Fibroblast of skin of right quadriceps (primary cell): ENCODE measurements around the gene HLA-DPB1.
A peak's percentile ranks its signal among the peaks of the same experiment; 100 is the strongest.
"Not testable (repeated sequence)": the region's sequence is repeated elsewhere in the genome, so short reads cannot be mapped to it uniquely, and the experiment has no call there.

ENCODE experiments used
- DNase-seq: peaks from one replicate; pipeline ENCODE4 v3.0.0-alpha.2; 2013

HLA-DPB1 gene

DNA sequence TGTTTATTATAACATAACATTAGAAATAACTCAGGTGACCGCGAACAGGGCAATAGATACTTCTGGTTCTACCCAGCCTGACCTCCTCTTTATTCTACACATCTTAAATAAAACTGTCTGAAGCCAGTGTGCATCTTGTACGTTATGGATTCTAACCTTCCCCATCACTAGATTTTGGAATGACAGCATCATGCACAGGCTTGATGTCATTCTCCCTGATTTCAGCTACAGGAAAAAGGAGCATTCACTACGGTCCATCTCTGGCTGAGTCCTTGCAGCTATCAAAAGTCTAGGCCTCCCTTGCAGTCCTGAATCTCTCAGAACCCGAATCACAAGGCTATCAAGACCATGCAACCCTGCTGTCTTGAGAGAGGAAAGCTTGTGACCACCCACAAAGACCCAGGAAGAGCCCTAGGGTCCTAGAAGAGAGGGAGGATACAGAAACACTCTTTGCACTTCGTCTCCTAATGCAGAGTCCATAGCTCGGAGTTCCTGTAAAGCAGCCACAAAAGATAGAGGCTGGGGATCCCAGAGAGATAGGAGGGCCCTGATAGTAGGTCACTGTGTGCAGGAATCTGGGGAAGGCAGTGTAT, 3.2 kb upstream of the HLA-DPB1 start:
- DNase-seq: no peak

DNA sequence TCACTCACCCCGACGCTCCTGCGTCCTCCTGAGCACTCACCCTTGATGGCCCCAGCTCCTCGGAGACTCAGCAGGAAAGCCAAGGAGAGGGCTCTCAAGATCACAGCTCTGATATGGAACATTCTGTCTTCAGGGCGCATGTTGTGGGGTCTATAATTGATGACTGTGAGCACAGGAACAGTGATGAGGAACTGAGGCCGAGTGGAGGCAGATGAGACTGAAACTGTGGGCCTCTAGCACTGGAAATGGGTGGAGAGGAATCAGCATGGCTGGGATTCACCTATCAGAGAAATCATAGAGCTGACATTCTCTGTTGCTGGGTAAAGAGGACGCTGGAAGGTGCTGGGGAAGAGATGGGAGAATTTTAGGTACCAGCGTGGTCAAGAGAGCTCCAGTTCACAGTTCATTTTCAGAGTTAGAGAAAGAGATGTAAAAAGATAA, 2.3 kb upstream of the HLA-DPB1 start, which contains the start of gene HLA-DPA1:
Gene HLA-DPA1, minus strand, starts transcription at position 219 of the 441 bp plus-strand sequence.
- no peak for DNase-seq

DNA sequence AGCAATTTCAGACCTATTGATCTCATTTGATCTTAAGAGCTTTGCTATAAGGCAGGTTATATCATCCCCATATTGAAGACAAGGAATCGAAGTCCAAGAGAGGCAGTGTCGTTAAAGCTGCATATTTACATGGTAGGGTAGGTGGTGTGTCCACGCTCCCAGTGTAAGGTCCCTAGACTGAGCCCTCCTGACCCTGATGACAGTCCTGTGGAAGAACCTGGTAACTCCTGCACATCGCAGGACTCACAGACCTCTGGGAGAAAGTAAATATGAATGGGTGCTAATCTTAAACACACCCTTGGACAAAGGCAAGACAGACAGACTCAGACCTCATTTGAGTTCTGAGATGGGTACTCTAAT, 602 bp upstream of the HLA-DPB1 start:
- DNase-seq: no peak

DNA sequence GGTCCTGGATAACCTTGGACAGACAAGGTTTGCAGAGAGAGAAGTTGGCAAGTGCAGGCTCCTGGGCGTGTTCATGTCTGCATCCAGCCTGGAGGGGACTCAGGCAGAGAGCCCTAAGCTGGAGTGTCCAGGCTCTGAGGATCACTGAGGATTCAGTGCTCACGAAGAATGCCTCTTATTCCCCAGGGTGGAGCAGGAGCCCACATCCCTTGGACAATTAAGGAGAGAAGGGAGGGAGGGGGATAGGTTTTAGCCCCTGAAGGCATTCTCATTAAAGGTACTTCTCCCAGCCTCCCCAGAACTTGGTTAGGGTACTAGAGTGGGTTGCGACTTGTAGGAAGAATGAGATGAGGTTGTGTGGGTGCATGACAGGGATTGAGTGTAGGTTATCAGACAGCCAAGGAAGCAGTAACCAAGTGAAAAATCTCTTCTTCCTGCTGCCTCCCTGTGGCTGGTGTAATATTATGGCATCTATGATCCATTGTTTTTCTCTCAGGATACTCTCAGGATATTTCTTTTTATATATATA, 680 bp downstream of the HLA-DPB1 start:
- DNase-seq: no peak

DNA sequence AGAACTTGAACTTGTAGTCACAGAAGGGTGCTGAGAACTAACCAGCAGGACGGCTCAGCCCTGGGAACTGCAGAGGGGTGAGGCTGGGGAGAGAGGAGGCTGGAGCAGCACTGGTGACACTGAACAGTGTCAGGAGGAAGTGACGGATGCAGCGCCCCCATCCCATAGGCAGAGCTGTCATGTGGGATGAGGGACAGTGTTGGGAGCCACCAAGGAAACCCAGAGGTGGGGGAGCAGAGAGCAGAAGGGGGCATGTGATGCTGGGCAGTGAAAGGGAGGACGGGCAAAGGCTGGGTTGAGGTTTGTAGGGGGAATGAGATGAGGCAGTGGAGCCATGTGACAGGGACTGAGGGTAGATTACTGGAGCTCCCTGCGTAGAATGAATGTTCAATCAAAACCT, 2.1 kb downstream of the HLA-DPB1 start:
- DNase-seq: no peak

DNA sequence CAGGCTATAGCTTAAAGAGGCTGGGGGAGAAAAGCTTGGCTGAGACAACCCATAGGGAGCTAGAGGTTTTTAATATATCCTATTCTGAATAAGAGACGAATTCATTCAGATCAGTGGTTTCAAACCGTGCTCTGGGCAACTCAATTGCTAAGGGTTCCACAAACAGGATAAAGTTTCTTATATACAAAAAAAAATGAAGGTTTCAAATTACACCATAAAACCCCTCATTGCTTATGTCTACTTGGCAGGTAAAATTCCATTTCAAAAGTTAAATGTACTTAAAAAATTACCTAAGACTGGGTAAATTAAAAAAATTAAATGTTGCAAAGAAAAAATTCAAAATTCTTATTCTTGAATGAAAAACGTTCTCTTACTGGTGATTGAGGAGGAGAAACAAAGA, 2.7 kb downstream of the HLA-DPB1 start:
- DNase-seq: no peak

DNA sequence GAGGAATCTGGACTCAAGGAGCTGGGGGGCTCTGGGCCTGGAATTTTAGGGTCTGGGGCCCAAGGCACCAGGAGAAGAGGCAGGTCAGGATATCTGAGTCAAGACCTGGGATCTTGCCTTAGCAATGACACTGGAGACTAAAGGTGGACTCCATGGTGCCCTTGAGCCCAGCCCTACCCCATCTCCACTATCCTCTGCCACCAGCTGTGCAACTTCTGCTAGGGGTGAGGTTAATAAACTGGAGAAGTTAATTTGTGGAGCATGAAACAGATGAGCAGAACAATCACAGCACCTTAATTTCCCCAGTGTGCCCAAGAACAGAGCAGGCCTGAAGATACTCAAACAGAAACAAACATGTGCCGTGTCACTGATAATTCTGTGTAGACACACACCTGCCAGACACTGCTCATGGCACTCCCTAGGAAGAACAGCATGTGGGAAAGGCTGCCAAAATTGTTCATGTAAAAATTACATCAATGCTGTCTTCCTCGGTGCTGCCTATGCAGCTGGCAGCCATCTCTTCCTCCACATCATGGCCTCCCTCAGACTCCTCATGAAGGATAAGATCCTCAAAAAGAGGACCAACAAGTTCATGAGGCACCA, 3.2 kb downstream of the HLA-DPB1 start:
- DNase-seq: no peak

DNA sequence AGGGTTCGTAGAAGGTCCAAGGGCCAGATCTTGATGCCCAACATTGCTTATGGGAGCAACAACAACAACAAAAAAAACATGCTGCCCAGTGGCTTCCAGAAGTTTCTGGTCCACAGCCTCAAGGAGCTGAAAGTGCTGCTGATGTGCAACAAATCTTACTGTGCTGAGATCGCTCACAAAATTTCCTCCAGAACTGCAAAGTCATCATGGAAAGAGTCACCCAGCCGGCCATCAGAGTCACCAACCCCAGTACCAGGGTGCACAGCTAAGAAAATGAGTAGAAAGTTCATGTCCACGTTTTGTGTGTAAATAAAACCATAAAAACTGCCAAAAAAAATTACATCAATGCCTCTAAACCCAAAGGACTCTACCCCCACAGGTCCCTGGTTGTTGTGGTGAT, 3.8 kb downstream of the HLA-DPB1 start:
- DNase-seq: no peak

DNA sequence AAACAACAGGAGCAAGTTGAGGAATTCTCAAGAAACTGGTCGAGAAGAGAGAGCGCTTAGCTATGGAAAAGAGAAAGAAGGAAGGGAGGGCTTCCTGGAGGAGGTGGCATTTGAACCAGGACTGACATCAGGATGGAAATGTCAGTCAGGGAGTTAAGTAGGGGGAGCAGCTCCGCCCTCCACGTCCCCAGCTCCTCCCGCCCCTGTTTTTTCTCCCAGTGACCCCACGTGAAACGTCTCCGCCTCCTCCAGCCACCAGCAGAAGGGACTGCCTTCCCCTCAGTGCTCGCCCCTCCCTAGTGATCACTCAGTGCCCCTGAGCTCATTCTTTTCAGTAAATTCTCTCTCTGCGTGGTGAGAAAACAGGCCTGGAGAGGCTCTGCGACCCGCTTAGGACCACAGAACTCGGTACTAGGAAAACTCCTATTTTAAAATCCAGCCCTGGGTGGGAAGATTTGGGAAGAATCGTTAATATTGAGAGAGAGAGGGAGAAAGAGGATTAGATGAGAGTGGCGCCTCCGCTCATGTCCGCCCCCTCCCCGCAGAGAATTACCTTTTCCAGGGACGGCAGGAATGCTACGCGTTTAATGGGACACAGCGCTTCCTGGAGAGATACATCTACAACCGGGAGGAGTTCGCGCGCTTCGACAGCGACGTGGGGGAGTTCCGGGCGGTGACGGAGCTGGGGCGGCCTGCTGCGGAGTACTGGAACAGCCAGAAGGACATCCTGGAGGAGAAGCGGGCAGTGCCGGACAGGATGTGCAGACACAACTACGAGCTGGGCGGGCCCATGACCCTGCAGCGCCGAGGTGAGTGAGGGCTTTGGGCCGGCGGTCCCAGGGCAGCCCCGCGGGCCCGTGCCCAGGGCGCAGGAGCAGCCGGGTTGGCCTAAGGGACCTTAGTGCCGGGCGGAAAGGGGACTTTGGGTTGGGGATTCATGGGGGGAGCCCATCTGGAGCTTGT, 4.6 kb downstream of the HLA-DPB1 start:
- DNase-seq: peak; percentile 59

DNA sequence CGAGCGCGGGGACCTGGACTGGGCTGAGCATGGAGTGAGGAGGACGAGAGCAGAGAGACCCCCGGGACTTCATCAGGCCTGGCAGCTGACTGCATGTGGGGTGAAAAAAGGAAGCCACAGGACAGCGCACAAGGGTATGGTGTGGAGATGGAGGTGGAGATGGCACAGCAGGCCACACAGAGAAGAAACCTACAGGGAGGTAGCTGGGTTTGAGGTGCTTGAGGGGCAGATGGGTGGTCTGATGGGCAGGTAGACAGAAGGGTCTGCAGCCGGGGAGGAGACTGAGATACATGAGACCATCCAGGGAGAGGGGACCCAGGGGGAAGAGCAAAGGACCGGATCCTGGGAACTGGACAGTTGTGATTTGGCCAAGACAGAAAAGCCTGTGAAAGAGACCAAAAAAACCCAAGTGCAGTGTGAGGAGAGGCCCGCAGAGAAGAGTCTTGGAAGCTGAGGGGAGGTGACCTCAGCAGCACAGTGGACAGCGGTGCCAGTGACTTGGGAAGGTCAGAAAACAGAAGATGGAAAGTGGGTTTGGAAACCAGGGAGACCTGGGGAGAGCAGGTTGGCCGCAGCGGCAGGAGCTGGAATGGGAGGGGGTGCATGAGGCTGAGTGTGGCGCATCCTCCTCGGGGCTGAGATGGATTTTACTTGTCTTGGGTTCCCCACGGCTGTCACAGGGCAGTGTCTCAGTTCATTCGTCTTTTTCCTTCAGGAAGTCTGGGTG, 5.5 kb downstream of the HLA-DPB1 start:
- no peak for DNase-seq

DNA sequence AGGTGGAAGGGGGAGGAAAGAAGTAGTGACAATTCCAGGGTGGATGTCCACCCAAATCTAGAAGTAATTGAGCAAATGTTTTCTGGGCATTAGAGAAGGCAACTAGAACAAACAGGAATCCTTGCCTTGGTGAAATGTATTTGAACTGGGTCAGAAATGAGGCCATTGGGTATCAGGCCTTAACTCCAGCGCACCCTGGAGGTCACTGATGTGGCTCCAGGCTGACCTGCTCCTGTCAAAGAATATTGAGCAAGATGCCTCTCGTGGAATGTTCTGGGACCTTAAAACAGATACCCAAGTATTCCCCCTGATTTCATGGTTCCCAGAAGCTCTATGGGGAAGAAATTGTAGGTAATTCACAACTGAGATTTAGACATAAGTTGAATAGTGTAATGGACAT, 6.9 kb downstream of the HLA-DPB1 start:
- DNase-seq: peak; percentile 28

DNA sequence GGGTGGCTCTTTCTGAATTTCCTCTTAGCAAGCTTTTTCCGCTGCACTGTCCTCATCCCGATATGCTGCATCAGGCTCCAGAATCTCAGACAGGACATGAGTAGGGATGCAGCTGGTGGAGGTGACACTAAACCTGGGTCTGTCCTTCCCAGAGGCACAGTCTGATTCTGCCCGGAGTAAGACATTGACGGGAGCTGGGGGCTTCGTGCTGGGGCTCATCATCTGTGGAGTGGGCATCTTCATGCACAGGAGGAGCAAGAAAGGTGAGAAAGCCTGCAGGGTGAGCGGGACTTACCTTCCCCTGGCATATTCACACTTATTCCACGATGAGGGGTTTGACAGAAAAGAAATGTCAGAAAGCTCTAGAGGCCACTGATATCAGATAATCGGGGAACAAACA, 9.8 kb downstream of the HLA-DPB1 start:
- DNase-seq: no peak

DNA sequence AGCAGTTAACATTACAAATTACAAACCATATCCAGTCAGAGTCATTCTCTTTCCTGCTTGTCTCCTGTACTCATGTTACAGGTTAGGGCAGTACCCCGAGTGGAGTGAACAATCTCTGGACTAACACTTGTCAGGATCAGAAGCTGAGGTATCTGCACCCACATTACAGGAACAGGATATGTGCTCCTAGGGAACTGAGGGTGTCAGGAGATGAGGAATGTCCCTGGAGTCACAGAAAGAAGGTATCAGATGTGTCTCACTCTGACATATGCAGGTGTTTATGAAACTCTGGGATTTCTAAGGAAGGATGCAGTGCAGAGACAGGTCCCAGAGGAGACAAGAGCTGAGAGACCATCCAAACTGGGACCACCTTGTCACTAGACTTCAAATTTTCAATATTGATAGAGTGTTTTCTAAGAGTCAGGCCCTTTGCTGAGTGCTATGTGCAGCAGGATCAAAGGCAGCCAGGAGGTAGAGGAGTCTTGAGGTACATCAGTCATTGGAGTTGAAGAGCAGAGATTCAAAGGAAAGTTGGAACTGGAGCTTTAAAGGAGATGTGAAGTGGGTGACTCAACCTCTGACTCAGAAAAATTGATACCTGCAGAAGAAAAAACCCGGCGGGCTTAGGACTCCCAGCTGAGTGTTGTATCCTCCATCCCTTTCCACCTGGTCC, 12.6 kb downstream of the HLA-DPB1 start:
- no peak for DNase-seq

DNA sequence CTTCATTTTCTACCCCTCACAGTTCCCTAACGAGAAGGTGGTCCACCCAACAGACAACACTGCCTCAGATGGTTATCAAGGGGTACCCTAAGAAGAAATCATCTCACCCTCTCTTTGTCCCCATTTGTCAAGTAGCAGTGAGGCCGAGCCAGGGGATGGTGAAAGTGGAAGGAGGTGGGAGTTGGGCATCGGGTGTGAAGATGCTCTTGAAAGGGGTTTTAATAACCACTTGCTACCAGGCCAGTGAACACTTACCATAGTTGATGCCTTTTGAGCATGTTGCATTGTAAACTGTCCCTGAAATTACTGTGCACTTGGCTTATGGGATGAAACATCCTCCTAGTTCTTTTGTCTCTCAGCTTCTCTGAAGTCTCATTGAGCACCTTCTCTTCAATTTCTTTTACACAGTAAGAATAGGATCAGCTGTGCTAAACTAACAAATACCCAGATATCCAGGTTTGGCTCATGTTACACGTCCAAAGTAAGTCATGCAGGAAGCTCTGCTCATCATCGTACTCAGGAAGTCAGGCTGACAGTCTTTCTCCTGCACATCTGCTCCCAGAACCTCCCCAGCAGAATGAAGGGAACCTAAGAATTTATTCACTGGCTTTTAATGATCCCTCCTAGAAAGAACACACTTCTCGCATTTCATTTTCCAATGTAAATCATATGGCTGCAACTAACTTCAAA, 13.3 kb downstream of the HLA-DPB1 start:
- no peak for DNase-seq

DNA sequence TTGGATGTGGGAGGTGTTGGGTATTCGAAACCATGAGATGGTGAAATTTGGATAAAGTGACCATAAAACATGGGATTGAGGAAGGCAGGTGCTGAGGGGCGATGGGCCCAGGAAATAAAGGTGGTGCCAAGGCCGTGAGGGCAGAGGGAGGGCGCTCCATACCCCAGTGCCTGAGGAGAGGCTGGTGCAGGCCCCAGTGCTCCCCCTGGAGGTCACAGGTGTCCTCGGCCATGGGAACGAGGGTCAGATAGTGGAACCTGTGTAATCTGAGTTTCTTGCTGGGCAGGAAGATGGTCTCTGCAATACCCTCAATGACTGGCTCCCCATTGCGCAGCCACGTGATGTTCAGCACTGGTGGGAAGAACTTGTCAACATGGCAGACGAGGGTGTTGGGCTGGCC, 16.2 kb downstream of the HLA-DPB1 start:
- no peak for DNase-seq

DNA sequence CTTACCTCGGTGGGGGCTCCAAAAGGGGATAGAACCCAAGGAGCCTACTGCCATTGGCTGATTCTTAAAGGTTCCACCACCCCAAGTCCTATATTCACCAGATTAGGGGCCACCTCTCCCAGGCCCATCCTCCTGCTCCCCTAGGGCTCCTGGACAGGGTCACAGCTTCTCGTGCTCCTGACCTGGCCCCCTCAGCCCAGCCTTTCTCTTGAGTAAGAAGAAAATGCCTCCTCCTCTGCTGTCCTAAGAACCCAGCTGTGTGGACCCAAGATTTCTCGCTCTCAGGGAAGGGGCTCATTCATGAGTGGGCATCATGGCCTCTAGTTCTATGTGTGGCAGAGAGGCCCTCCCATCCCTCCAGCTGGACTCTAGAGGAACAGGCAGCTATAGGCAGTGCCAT, 16.6 kb downstream of the HLA-DPB1 start:
- no peak for DNase-seq

DNA sequence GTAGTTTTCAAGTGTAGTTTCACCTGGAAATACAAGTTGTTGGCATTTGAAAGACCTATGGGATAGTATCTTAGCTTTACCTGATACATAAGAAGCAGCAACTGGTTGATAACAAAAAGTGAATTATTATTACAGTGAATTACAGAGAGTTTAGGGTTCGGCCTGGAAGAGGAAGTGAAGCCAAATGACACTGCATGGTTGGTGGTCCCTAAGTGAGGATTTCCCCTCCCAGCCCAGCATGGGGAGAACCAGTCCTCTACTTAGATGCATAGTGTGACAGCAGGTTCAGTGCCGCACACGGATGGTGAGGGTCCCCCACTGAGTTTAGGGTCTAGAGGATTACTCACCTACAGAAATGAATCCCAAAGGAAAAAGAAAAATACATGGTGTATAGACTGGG, 18.1 kb downstream of the HLA-DPB1 start:
- DNase-seq: no peak

DNA sequence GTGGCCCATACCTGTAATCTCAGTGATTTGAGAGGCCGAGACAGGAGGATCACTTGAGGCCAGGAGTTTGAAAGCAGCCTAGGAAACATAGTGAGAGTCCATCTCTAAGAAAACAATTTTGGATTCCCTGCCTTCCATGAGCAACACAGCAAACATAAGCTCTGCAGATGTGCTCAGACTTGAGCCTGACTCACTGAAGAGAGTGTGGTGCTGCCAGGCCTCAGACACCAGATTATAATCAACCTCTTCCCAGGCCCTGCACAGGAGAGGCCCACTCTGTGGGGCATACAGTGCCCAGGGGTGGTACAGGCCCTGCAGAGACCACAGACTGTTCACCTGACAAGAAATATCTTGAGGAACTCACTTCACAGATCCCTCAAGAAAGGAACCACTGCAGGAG, 19.9 kb downstream of the HLA-DPB1 start:
- no peak for DNase-seq

DNA sequence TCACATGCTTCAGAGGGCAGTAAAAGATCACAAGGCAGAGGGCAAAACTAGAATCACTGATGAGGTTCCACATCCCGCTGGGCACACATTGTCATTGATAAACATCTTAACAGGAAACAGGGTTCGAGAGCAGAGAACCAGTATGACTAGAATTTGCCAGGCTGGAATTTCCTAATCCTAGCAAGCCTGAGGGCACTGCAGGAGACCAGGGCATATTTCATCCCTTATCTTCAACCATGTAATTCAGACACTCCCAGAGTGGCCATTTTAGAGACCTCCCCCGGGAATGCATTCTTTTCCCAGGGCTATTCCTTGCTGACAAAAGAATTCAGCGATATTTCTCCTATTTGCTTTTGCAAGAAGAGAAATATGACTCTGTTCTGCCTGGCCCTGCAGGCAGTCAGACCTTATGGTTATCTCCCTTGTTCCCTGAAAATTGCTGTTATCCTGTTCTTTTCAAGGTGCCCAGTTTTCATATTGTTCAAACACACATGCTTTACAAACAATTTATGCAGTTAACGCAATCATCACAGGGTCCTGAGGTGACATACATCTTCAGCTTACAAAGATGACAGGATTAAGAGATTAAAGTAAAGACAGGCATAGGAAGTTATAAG, 25.4 kb downstream of the HLA-DPB1 start:
- DNase-seq: not testable (repeated sequence)

DNA sequence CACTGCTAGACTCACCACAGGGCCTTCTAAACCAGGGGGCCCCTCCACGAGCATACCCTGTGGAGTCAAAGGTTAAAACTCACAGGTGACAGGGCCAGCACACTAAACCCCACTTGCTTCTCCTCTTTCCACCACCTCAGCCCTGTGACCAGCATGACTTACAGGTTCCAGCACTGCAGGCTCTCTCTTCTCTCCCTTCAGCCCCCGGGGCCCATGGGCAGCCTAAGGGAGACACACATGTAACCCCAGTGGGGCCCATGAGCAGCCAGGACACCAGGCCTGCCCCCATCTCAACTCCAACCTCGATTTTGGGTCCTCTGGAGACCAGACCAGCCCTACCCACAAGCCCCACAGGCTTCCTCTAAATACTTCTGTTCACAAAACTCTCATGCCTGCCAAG, 28.0 kb downstream of the HLA-DPB1 start:
- no peak for DNase-seq

DNA sequence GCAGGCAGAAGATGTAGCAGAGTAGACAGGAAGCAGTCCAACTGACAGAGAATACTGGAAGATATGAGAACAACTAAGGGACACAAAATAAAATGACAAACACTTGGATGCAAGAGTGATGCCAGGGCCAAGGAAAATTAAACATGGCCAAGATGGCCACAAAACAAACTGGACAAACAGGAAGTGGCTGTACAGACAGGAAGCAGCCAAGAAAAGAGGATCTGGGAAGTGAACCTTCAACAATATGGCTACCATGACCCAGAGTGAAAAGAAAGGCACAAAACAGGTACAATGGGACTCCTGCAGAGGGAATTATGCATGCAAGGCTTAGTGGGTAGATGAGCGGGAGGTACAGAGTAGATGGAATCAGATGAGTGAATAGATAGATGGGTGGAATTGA, 29.1 kb downstream of the HLA-DPB1 start:
- no peak for DNase-seq
